SH-SY5Y (cell line): Measurements from ENCODE around the gene LRRC75B.
"Not testable (repeated sequence)": the region's sequence is repeated elsewhere in the genome, so short reads cannot be mapped to it uniquely, and the experiment has no call there.

Source experiments
- GATA2 ChIP-seq: IDR thresholded peaks from 2 replicates; pipeline ENCODE4 v1.6.1; 2011; ENCODE audit warnings: mild to moderate bottlenecking, low read depth, low read length
- GATA3 ChIP-seq: IDR thresholded peaks from 2 replicates; pipeline ENCODE4 v1.6.1; 2011; ENCODE audit warnings: low read depth, mild to moderate bottlenecking, low read length, moderate library complexity

Gene LRRC75B, protein sequence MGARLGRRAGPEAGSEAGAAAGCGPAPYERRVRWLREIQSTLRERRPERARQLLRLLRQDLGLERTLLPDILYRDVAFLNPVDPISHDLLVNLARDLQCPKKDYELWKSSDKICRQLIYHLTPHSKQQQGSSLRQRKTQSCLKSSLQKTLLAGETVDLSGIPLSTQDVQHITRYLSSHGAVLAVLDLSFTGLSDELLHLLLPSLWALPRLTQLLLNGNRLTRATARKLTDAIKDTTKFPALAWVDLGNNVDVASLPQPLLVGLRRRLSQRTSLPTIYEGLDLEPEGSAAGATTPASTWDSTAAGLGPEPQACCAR

DNA sequence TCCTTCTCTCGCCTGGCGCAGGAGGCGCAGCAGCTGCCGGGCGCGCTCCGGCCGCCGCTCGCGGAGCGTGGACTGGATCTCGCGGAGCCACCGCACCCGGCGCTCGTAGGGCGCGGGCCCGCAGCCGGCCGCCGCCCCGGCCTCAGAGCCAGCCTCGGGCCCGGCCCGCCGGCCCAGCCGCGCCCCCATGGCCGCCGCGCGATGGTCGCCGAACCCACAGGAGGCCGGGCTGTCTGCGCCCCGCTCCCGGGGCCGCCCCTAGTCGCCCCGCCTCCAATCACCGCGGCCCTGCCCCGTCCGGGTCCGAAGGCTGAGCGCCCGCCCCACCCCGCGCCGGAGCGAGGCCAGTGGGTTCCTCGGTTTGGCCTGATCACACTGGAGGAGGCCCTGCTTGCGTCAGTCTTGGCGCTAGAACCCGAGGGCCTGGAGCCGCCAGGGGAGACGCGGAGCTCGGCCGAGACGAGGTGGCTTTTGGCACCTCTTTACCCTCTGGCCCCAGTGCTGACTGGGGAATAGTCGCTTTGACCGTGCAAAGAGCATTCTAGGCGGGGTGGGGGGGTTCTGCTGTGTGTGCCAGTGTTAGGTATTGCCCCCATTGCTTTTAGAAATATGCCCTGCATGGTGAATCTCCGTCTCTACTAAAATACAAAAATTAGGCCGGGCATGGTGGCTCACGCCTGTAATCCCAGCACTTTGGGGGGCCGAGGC is at the start of gene LRRC75B:
TSS of gene LRRC75B (minus strand) at position 223 of the 708 bp plus-strand sequence. CDS start at position 189, 34 bp downstream.
- TF ChIP-seq GATA2 (no peak), GATA3 (no peak)

DNA sequence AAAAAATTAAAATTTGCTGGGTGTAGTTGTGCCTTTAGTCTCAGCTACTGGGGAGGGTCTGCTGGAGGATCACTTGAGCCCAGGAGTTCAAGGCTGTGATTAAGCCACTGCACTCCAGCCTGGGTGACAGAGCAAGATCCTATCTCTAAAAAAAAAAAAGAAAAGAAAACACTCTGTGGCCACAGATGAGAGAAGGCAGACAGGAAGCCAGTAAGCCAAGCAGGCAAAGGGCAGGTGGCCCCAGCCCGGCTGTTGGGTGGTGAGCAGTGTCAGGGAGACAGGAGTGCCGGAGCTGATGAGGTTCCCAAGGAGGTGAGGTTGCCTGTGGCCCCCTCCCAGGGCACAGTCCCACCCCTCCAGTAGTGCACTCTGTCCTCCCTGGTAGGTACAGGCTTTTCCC is 29.7 kb upstream of the LRRC75B start:
- TF ChIP-seq GATA2 = peak; percentile 67

DNA sequence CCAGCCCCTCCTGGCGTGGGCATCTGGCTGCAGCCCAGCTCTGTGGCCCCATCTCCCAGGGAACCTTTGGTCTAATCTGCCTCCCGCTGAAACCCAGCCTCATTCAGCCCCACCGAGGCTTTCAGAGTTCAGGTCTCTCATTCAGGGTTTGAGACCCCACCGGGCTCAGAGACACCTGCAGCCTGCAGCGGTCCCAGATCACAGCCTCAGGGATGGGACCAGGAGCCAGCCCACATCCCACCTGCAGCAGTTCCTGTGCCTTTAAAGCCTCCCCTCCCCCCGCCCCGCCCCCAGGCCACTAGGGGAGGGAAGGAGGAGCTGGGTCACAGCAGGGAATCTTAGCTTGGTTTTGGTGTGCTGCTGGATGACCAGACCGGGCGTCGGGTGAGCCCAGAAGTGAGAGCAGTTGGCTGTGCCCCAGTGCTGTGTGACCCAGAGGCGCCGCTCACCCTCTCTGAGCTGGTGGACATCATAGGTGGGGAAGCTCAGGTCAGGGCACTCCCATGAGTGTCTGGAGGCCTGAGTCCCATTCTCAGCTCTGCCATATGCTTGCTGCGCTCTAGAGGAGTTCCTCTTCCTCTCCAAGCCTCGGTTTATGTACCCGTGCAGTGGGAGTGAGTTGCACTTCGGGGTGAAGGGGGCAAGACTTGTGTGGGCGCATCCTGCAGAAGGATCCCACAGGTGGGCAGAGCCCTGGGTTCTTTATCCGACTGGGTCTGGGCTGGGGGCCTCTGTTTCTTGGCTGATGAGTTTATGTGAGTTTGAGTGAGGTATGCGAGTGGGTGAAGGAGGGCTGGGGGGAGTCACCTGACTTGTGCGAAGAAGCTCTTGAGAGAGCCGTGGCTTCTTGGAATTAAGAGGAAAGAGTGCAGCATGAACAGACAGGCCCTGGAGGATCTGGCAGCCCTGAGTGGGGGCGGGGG is 10.2 kb upstream of the LRRC75B start, which contains the start of gene GGT1:
TSS of gene GGT1 (plus strand) at position 347 of the 923 bp plus-strand sequence. CDS start 7,889 bp downstream, outside the sequence.
- TF ChIP-seq GATA2, GATA3: not testable (repeated sequence)

DNA sequence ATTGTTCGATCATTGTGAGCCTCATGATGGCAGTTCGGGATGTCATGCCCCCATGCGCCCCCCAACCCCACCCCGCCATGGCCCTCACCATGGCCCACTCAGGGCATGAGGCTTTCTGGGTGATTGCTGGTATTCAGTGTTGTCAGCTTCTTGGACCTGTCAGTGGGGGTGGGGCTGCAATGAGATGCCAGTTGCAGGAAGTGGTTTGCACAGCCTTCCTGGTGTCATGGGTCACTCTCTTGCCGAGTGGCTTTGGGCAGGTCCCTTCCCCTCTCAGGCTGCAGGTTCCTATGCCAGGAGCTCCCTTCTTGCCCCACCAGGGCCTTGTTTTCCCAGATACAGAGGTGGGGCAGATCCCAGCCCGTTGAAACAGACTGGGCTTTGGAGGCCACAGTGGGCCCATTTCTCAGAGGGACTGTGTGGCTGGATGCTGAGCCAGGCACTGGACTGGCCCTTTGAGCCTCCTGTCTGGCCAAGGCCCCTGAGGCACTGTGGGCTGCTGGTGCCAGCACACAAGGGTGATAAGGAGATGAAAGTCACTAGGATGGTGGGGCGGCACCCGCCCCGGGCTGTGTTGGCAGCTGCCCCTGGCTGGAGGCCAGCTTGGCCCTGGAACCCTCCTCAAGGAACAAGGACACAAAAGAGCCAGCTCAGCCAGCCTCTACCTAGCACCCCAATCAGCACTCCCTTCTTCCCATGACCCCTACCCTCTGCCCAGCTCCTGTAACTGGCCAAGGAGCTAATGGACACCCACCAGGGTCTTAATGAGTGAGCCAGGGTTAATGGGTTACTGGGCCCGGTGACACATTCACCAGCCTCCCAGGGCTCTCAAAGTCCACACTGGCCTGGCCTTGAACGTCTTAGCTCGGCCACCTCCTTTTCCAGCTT is 8.6 kb upstream of the LRRC75B start:
- TF ChIP-seq GATA3 (no peak), GATA2 (peak; percentile 23; the same call in 1 of the 2 replicates)

DNA sequence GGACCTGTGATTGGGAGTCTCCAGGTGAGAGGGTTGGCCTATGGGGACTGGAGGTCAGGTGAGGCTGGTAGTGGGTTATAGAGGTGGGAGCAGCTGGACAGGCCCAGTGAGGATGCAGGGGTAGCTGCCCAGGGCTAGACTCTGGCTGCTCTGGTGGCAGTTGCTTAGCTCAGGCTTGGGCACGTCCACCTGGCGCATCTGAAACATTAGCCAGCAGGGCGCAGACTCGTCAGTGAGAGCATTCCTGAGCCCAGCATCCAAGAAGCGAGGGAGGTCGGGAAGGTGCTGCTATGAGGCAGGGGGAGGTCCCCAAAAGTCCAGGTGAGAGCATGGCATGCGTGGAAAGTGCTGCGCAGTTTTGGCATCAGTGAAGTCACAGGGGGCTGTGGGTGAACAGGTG is 6.6 kb upstream of the LRRC75B start:
- TF ChIP-seq GATA3 = no peak
- no peak for TF ChIP-seq GATA2

DNA sequence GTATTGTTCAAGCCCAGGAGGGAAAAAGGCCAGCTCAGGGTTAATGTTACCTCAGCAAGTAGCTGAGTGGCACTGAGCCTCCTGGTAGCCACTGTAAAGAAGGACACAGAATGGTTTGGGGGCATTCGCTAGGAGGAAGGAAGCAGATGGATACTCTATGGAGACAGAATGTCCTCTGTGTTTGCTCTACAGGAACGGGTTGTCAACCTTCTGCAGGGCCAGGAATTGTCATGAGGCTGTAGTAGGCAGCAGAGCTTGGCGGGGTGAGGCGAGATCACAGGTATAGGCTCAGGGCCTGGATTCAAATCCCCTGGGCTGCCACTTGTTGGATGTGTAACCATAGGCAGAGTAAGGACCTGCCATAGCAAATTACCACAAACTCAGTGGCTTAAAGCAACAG is 3.0 kb upstream of the LRRC75B start:
- no peak for TF ChIP-seq GATA2
- TF ChIP-seq GATA3 = no peak

DNA sequence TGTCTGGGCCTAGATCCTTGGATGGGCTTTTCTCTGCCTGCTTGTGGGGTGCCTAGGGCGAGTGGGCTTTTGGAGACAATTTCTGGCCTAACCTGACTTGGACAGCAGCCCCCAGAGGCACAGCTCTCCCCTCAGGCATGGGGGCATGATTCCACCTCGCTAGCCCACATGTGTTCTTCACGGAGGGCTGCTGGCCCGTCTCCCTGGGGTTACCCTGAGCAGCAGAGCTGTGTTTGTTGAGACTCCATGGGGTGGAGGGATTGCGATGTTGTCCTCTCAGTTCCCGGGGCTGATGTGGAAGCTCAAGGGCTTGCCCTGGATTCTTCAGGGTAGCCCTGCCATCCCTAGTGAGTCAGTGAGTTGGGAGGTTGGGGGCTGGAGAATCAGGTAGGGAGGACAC is 2.4 kb upstream of the LRRC75B start:
- no peak for TF ChIP-seq GATA2
- no peak for TF ChIP-seq GATA3

DNA sequence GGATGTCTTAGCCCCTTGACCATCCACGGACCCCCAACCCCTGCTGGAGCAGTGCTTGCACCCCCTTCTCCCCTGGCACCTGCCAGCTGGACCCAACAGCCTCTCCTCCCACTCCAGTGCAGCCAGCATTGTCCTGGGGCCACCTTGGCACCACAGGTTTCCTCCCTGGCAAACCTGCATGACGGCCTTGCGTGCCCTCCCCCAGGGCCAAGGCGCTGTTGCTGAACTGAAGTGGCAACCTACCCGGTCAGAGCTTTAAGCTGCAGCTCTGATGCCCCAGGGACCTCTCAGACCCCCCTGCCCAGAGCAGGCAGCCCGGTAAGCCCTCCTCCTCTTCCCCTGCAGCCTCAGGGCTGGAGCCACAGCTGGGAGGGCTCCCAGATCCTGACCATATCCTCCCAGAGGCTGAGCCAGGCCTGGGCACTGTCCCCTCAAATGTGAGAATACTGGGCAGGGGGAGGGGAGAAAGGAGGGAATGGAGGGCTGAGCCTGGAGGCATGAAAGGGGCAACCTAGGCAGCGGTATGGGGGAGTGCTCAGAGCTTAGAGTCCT is 1.8 kb upstream of the LRRC75B start:
- TF ChIP-seq GATA3 (no peak), GATA2 (no peak)

DNA sequence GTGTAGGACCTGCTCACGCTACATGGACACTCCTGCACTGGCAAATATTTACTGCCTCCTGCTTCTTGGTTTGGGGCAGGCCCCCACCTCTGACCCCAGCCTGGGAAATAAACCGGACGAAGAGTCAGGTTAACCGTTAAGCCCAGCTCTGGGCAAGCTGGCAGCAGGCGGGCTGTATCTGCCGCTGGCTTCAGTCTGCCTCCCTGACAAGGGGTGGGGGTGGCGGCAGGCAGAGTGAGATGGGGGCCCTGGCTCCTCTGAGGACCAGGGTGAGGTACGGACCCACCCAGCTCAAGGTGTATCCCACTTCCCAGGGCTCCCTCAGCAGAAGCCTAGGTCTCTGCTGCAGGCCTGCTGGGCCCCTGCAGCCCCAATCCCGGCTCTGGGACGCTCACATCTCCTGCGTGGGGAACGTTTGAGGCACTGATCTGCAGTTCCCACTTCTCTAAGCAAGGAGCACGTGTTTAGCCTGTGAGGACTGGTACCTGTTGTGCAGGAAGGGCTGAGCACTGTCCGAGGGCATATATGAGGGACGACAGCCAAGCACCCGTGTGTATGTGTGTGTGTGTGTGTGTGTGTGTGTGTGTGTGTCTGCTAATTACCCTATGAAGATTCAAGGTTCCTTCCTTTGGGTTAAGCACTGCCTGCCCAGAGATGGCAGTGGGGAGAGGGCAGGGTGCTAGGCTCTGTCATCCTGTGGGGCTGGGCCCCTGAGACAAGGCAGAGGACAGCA is 1.1 kb upstream of the LRRC75B start:
- TF ChIP-seq GATA3 = no peak
- no peak for TF ChIP-seq GATA2

DNA sequence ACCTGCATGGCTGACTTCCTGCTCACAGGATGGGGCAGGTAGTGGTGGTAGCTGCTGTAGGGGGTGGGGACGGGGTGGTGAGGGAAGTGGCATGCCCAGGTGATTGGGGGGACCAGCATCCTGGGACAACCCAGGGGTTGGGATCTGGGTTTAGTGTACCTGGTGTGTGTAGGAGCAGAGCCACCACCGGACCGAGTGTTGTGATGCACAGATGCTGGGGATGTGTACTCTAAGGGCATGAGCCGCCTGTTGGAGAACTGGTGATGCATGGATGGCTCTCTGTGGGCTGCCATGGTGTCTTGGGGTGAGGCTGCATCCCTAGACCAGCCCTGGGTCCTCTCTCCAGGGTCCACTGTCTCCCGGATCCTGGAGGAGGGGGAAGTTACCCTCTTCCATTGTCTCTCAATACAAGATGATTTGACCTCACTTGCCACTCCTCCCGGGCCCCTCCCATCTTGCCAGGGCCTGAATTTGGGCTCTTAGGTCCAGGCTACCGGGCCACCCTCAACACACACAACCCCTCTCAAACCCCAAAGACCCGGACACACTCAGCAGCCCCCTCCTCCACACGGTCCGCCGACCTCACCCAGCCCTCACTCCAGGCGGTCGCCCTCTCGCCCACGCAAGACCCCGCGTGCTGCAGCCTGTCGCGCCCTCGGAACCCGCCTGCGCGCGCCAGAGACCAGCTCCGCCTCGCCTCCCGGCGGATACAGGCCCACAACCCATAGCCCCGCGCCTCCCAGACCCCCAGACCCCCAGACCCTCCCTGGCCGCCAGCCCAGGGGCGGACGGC is 619 bp downstream of the LRRC75B start:
- no peak for TF ChIP-seq GATA3
- no peak for TF ChIP-seq GATA2

DNA sequence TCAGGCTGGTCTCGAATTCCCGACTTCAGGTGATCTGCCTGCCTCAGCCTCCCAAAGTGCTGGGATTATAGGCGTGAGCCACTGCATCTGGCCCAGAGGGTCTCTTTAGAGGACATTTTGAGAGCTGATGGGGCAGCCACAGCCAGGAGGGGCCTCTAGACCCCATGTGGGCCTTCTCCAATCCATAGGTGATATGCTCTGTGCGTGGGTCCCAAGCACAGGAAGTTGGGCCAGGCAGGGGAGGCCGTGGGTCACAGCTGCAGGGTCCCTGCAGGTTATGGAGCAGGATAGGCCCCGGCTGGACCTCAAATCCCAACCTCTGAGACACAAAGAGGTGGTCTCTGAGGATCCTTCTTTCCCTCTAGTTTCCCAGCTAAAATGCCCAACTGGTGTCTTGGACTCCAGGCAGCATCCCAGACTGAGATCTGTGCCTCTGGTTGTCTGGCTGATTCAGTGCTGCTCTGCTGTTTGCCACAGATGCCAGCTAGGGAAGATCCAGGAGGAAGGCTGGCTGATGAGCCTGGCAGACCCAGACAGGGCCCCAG is 1.5 kb downstream of the LRRC75B start:
- TF ChIP-seq GATA3 = no peak
- TF ChIP-seq GATA2 = no peak
